HUES48 (cell line): ENCODE measurements around the gene HELZ.
"Not testable (repeated sequence)": the region's sequence is repeated elsewhere in the genome, so short reads cannot be mapped to it uniquely, and the experiment has no call there.

Experiments used
- H3K27ac ChIP-seq: one replicate; pipeline ENCODE4 v1.7.0; 2013; ENCODE audit warnings: low read depth, low read length, inconsistent platforms
- H3K27me3 ChIP-seq: 2 replicates; pipeline ENCODE4 v1.6.1; 2013; ENCODE audit warnings: mild to moderate bottlenecking, low read length; ENCODE audit not compliant: control insufficient read depth, insufficient read depth
- H3K36me3 ChIP-seq: 2 replicates; pipeline ENCODE4 v1.6.1; 2013; ENCODE audit warnings: low read length; ENCODE audit not compliant: control insufficient read depth, insufficient read depth
- H3K4me1 ChIP-seq: 2 replicates; pipeline ENCODE4 v1.6.1; 2013; ENCODE audit warnings: mild to moderate bottlenecking, low read length; ENCODE audit not compliant: control insufficient read depth, insufficient read depth
- H3K4me3 ChIP-seq: 2 replicates; pipeline ENCODE4 v1.5.1; 2013; ENCODE audit warnings: mild to moderate bottlenecking, low read depth, low read length
- H3K9ac ChIP-seq: 2 replicates; pipeline ENCODE4 v1.6.1; 2013; ENCODE audit warnings: mild to moderate bottlenecking, low read depth, low read length, moderate library complexity
- H3K9me3 ChIP-seq: 2 replicates; pipeline ENCODE4 v1.6.1; 2013; ENCODE audit warnings: low read length; ENCODE audit not compliant: control insufficient read depth, insufficient read depth

HELZ gene

GRCh38 chr17:67115401-67115800, 129.6 kb downstream of the HELZ start:
- Histone ChIP-seq H3K9ac (no peak overlapping the region), H3K36me3 (peaks cover 43% of the 10 kb centered on the region), H3K4me1 (no peaks in the 10 kb centered on the region), H3K27ac (no peak overlapping the region), H3K9me3 (no peaks in the 10 kb centered on the region), H3K4me3 (no peak overlapping the region), H3K27me3 (no peaks in the 10 kb centered on the region)

- Histone ChIP-seq H3K27me3 (no peaks in the 10 kb centered on the region), H3K9ac (no peak overlapping the region), H3K4me3 (no peak overlapping the region), H3K4me1 (no peaks in the 10 kb centered on the region), H3K9me3 (no peaks in the 10 kb centered on the region), H3K36me3 (peaks cover 40% of the 10 kb centered on the region), H3K27ac (no peak overlapping the region)
Observed at GRCh38 chr17:67113486-67113885, 131.5 kb downstream of the HELZ start.

GRCh38 chr17:67111808-67112207, 133.2 kb downstream of the HELZ start:
- H3K9ac ChIP-seq = no peak overlapping the region
- peaks cover 57% of the 10 kb centered on the region for H3K36me3 ChIP-seq
- no peak overlapping the region for H3K4me3 ChIP-seq
- H3K9me3 ChIP-seq = no peaks in the 10 kb centered on the region
- no peak overlapping the region for H3K27ac ChIP-seq
- no peaks in the 10 kb centered on the region for H3K4me1 ChIP-seq
- no peaks in the 10 kb centered on the region for H3K27me3 ChIP-seq

- H3K9me3 ChIP-seq = no peaks in the 10 kb centered on the region
- no peak overlapping the region for H3K4me3 ChIP-seq
- no peaks in the 10 kb centered on the region for H3K4me1 ChIP-seq
- H3K27ac ChIP-seq = no peak overlapping the region
- no peak overlapping the region for H3K9ac ChIP-seq
- no peaks in the 10 kb centered on the region for H3K27me3 ChIP-seq
- H3K36me3 ChIP-seq = peaks cover 60% of the 10 kb centered on the region
Observed at GRCh38 chr17:67111327-67111726, 133.7 kb downstream of the HELZ start.

GRCh38 chr17:67110619-67111018, 134.4 kb downstream of the HELZ start:
- Histone ChIP-seq H3K36me3 (peaks cover 60% of the 10 kb centered on the region), H3K9me3 (no peaks in the 10 kb centered on the region)

GRCh38 chr17:67109111-67109510, 135.9 kb downstream of the HELZ start:
- H3K27ac ChIP-seq = no peak overlapping the region
- no peak overlapping the region for H3K9ac ChIP-seq
- H3K36me3 ChIP-seq = peaks cover 60% of the 10 kb centered on the region
- H3K4me1 ChIP-seq = no peaks in the 10 kb centered on the region
- no peaks in the 10 kb centered on the region for H3K9me3 ChIP-seq
- no peak overlapping the region for H3K4me3 ChIP-seq
- H3K27me3 ChIP-seq = no peaks in the 10 kb centered on the region

More at GRCh38 chr17:67110619-67111018, 134.4 kb downstream of the HELZ start:
- no peaks in the 10 kb centered on the region for H3K27me3 ChIP-seq
- no peak overlapping the region for H3K27ac ChIP-seq
- no peak overlapping the region for H3K9ac ChIP-seq
- H3K4me1 ChIP-seq = no peaks in the 10 kb centered on the region
- no peak overlapping the region for H3K4me3 ChIP-seq

- no peak overlapping the region for H3K27ac ChIP-seq
Observed at GRCh38 chr17:67107811-67108775, 136.9 kb downstream of the HELZ start.

GRCh38 chr17:67107171-67107570, 137.8 kb downstream of the HELZ start:
- no peak overlapping the region for H3K27ac ChIP-seq
- no peaks in the 10 kb centered on the region for H3K4me1 ChIP-seq
- H3K9ac ChIP-seq = no peak overlapping the region
- no peaks in the 10 kb centered on the region for H3K27me3 ChIP-seq
- no peak overlapping the region for H3K4me3 ChIP-seq
- H3K36me3 ChIP-seq = peaks cover 48% of the 10 kb centered on the region
- no peaks in the 10 kb centered on the region for H3K9me3 ChIP-seq

More at GRCh38 chr17:67107811-67108775, 136.9 kb downstream of the HELZ start:
- no peaks in the 10 kb centered on the region for H3K27me3 ChIP-seq
- no peak overlapping the region for H3K4me3 ChIP-seq
- no peaks in the 10 kb centered on the region for H3K9me3 ChIP-seq
- peaks cover 55% of the 10 kb centered on the region for H3K36me3 ChIP-seq
- no peaks in the 10 kb centered on the region for H3K4me1 ChIP-seq
- H3K9ac ChIP-seq = no peak overlapping the region

GRCh38 chr17:67105213-67105612, 139.8 kb downstream of the HELZ start:
- peaks cover 30% of the 10 kb centered on the region for H3K36me3 ChIP-seq
- no peak overlapping the region for H3K4me3 ChIP-seq
- no peaks in the 10 kb centered on the region for H3K27me3 ChIP-seq
- no peaks in the 10 kb centered on the region for H3K4me1 ChIP-seq
- no peak overlapping the region for H3K9ac ChIP-seq
- H3K27ac ChIP-seq = no peak overlapping the region
- H3K9me3 ChIP-seq = no peaks in the 10 kb centered on the region

GRCh38 chr17:67104641-67105040, 140.4 kb downstream of the HELZ start:
- H3K36me3 ChIP-seq = peaks cover 30% of the 10 kb centered on the region
- H3K27ac ChIP-seq, H3K9me3 ChIP-seq: not testable (repeated sequence)

GRCh38 chr17:67098006-67098405, 147.0 kb downstream of the HELZ start:
- no peaks in the 10 kb centered on the region for H3K4me1 ChIP-seq
- no peaks in the 10 kb centered on the region for H3K36me3 ChIP-seq
- no peak overlapping the region for H3K9ac ChIP-seq
- H3K9me3 ChIP-seq = no peaks in the 10 kb centered on the region
- no peaks in the 10 kb centered on the region for H3K27me3 ChIP-seq
- no peak overlapping the region for H3K4me3 ChIP-seq
- H3K27ac ChIP-seq = no peak overlapping the region

More at GRCh38 chr17:67104641-67105040, 140.4 kb downstream of the HELZ start:
- not testable (repeated sequence) for H3K4me1 ChIP-seq, H3K27me3 ChIP-seq, H3K4me3 ChIP-seq, H3K9ac ChIP-seq
